PC-3 (cell line): ENCODE data around the gene SAPCD1.

Source experiments
- CTCF ChIP-seq: fragments of 300-600 bp; sonication (generic); conservative IDR thresholded peaks from 2 replicates; pipeline ENCODE4 v1.5.1; 2017; ENCODE audit warnings: antibody characterized with exemption, low read depth, mild to moderate bottlenecking, low read length
- EZH2 ChIP-seq: fragments of 300-600 bp; sonication (generic); IDR thresholded peaks from one replicate; pipeline ENCODE4 v1.6.1; 2017; ENCODE audit warnings: antibody characterized with exemption, mild to moderate bottlenecking, low read length; ENCODE audit not compliant: unreplicated experiment
- EZH2phosphoT487 ChIP-seq: fragments of 300-600 bp; sonication (generic); IDR thresholded peaks from 2 replicates; pipeline ENCODE4 v1.6.1; 2018; ENCODE audit warnings: mild to moderate bottlenecking, antibody characterized with exemption, low read length, borderline replicate concordance

GRCh38 chr6:31737991-31738979, 24.2 kb upstream of the SAPCD1 start:
- TF ChIP-seq EZH2 (no peak), CTCF (peak; percentile 31), EZH2phosphoT487 (no peak)
